PC-9 (cell line): ENCODE results near the gene OMG. TPM values are rescaled to one million over a fixed set of nuclear protein-coding genes. Genes with fewer than 3 reads are reported as not detected.

Source experiments
- BruUV-seq: library from RNA; stranded (reverse); fragments of 400-500 nt; replicated peaks from 2 replicates; lab custom pipeline; 2021; lab: Mats Ljungman, UMichigan
- CTCF ChIA-PET: fragments of 300-600 bp; sonication (Branson Sonifier 250); formaldehyde crosslinking; loops from one replicate; lab custom pipeline; 2022; ENCODE audit warnings: antibody characterized with exemption; lab: Charles Lee
- POLR2A ChIA-PET: fragments of 300-600 bp; sonication (Branson Sonifier 250); formaldehyde crosslinking; loops from one replicate; lab custom pipeline; 2022; ENCODE audit warnings: antibody characterized with exemption; ENCODE audit not compliant: unreplicated experiment; lab: Charles Lee
- DNase-seq, 2 experiments: peaks; one replicate each; pipeline versions ENCODE4 v3.0.0 to v3.0.0-alpha.2; 2015 to 2022; ENCODE audit warnings: mixed read lengths in 1 of 2
- H2AFZ ChIP-seq: fragments of 200-600 bp; sonication (generic); 2 replicates; pipeline ENCODE4 v1.8.1; 2017; ENCODE audit warnings: antibody characterized with exemption
- H3F3A ChIP-seq: fragments of 200-600 bp; sonication (generic); 2 replicates; pipeline ENCODE4 v1.8.1; 2017; ENCODE audit warnings: antibody characterized with exemption, mild to moderate bottlenecking, low read depth; ENCODE audit not compliant: insufficient read depth
- H3K27ac ChIP-seq: fragments of 200-600 bp; sonication (generic); 2 replicates; pipeline ENCODE4 v1.6.1; 2016; ENCODE audit warnings: mixed run types
- H3K27me3 ChIP-seq: fragments of 200-600 bp; sonication (generic); 2 replicates; pipeline ENCODE4 v1.6.1; 2016; ENCODE audit warnings: low read depth, mixed run types; ENCODE audit not compliant: insufficient read depth
- H3K36me3 ChIP-seq: fragments of 200-600 bp; sonication (generic); 2 replicates; pipeline ENCODE4 v1.6.1; 2016; ENCODE audit warnings: low read depth, mixed run types
- H3K4me1 ChIP-seq: fragments of 200-600 bp; sonication (generic); replicated peaks from 2 replicates; pipeline ENCODE4 v1.6.1; 2016; ENCODE audit warnings: mixed run types; ENCODE audit not compliant: insufficient read depth
- H3K4me2 ChIP-seq: fragments of 200-600 bp; sonication (generic); 2 replicates; pipeline ENCODE4 v1.6.1; 2017; ENCODE audit warnings: mixed run types
- H3K4me3 ChIP-seq: fragments of 200-600 bp; sonication (generic); 2 replicates; pipeline ENCODE4 v1.6.1; 2016; ENCODE audit warnings: mixed run types
- H3K79me2 ChIP-seq: fragments of 200-600 bp; sonication (generic); 2 replicates; pipeline ENCODE4 v1.6.1; 2017; ENCODE audit warnings: low read depth, mixed run types
- H3K9me2 ChIP-seq: fragments of 200-600 bp; sonication (generic); 2 replicates; pipeline ENCODE4 v1.8.1; 2017; ENCODE audit warnings: mild to moderate bottlenecking; ENCODE audit not compliant: insufficient read depth
- H3K9me3 ChIP-seq: fragments of 200-600 bp; sonication (generic); 2 replicates; pipeline ENCODE4 v1.8.1; 2016; ENCODE audit warnings: low read depth; ENCODE audit not compliant: insufficient read depth
- H4K20me1 ChIP-seq: fragments of 200-600 bp; sonication (generic); 2 replicates; pipeline ENCODE4 v1.8.1; 2017; ENCODE audit not compliant: insufficient read depth
- EZH2 ChIP-seq: fragments of 200-600 bp; sonication (generic); IDR thresholded peaks from 2 replicates; pipeline ENCODE4 v1.8.0; 2017; ENCODE audit warnings: antibody characterized with exemption, low read depth
- intact Hi-C: fragments of 100-400 bp; cut with micrococcal nuclease; formaldehyde crosslinking; loops from one replicate; pipeline ENCODE4 v1.10.0; 2022; ENCODE audit not compliant: unreplicated experiment
- total RNA-seq: library from RNA; stranded (reverse); gene quantifications from 2 replicates; pipeline ENCODE4 v1.2.3, GENCODE V29; 2021
- TF ChIP-seq, protein P1 (sequence below): fragments of 200-600 bp; sonication (generic); conservative IDR thresholded peaks from 2 replicates; pipeline ENCODE4 v1.6.1; 2017; ENCODE audit warnings: mixed run types, antibody characterized with exemption, mild to moderate bottlenecking, moderate library complexity

Gene OMG
- total RNA-seq, 1 experiment from 2014 or later: not detected

DNA sequence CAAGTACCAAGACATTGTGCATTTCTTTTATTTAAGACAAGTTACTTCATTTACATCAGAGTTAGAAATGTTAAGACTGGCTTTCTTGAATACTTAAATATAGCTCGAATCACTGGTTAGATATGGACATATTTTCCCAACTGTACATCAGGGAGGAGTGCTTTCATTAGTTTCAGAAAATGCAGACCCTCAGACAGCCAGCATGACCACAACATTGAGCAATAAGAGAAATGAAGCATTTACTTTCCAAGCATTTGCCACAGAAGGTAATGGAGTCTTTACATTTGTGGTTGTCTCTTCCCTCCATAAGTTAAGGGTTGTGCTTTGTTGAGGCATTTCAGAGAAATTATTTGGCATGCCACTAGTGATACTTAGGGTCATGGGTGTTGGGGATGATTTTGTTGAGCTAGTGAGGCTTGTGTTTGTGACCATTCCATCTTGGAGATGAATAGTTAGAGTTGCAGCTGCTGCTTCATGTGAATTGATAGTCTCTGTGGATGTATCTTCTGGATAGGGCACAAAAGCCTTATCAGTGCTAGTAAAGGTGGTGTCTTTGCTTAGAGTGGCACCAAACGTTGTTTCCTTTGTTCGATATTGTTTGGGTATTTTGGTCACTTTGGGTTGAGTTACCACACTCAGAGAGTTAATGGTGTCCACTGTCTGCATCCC, 2.1 kb downstream of the OMG start:
- no peak overlapping the region for H3K4me3 ChIP-seq
- no TSS peak for BruUV-seq
- no peaks in the 10 kb centered on the region for H3K9me3 ChIP-seq
- CTCF ChIA-PET: no interaction called here
- no peaks in the 10 kb centered on the region for H3F3A ChIP-seq
- POLR2A ChIA-PET: interaction anchor here (0.6 kb wide), 1 partner anchor 71 kb away, joined by 3 read pairs; no protein-coding TSS in a partner anchor
- H4K20me1 ChIP-seq: 0 out of 2 replicates have a peak, but pooled peaks cover 5% of the 10 kb centered on the region
- intact Hi-C loops: no loop called here
- no peaks in the 10 kb centered on the region for H3K9me2 ChIP-seq
- H3K79me2 ChIP-seq: no peaks in the 10 kb centered on the region
- no peak for DNase-seq
- H3K27me3 ChIP-seq: no peaks in the 10 kb centered on the region
- H3K4me1 ChIP-seq: no peaks in the 10 kb centered on the region
- H3K27ac ChIP-seq: no peak overlapping the region
- no peak overlapping the region for H3K4me2 ChIP-seq
- H2AFZ ChIP-seq: no peak overlapping the region
- TF ChIP-seq, protein P1, sequence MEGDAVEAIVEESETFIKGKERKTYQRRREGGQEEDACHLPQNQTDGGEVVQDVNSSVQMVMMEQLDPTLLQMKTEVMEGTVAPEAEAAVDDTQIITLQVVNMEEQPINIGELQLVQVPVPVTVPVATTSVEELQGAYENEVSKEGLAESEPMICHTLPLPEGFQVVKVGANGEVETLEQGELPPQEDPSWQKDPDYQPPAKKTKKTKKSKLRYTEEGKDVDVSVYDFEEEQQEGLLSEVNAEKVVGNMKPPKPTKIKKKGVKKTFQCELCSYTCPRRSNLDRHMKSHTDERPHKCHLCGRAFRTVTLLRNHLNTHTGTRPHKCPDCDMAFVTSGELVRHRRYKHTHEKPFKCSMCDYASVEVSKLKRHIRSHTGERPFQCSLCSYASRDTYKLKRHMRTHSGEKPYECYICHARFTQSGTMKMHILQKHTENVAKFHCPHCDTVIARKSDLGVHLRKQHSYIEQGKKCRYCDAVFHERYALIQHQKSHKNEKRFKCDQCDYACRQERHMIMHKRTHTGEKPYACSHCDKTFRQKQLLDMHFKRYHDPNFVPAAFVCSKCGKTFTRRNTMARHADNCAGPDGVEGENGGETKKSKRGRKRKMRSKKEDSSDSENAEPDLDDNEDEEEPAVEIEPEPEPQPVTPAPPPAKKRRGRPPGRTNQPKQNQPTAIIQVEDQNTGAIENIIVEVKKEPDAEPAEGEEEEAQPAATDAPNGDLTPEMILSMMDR: no peak
- no peak for TF ChIP-seq EZH2
- H3K36me3 ChIP-seq: no peaks in the 10 kb centered on the region

DNA sequence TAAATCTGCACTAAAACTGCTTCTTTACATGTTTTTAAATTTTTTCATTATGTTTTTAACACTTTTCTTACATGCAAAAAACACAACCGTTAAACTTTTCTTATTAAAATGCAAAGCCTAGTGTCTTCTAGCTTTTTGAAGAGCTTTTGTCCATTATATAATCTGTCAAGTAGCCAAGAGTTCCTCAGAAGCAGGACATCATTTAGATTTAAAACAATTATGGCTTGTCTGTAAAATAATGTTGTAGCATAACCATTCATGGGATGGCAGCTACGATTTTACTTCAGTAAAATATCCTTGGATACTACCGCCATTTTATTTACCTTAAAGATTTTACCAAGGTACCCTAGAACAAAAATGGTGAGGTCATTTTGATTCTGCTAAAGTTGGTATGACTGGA, 2.8 kb downstream of the OMG start:
- DNase-seq: no peak
- H3K4me1 ChIP-seq: no peaks in the 10 kb centered on the region
- no peak for TF ChIP-seq EZH2
- TF ChIP-seq, protein P1: no peak
- H3K9me2 ChIP-seq: no peaks in the 10 kb centered on the region
- no peaks in the 10 kb centered on the region for H3K79me2 ChIP-seq
- H3K4me2 ChIP-seq: no peak overlapping the region
- H4K20me1 ChIP-seq: 0 out of 2 replicates have a peak, but pooled peaks cover 5% of the 10 kb centered on the region
- no peaks in the 10 kb centered on the region for H3K9me3 ChIP-seq
- BruUV-seq: no TSS peak
- no peaks in the 10 kb centered on the region for H3K27me3 ChIP-seq
- no peak overlapping the region for H3K27ac ChIP-seq
- H3F3A ChIP-seq: no peaks in the 10 kb centered on the region
- no peak overlapping the region for H3K4me3 ChIP-seq
- ChIA-PET POLR2A (no interaction called here), CTCF (no interaction called here)
- intact Hi-C loops: no loop called here
- no peak overlapping the region for H2AFZ ChIP-seq
- no peaks in the 10 kb centered on the region for H3K36me3 ChIP-seq

DNA sequence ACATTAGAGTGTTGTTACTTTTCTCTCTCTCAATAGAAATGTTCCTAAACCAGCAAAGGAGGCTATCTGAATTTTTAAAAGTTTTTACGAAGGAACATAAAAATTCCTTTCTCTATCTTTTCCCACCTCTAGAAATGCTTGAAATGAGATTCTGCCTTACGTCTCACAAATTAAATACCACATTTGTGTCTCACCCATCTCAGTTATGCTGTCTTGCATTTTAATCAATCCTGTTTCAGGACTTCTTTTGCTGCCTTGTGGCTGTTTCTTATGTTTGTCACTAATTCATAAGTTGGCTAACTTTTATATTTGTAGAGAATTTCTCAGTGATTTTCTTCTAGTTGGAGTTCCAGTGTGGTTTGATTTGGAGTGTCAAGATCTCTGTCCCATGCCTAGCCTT, 3.5 kb downstream of the OMG start:
- Histone ChIP-seq H3K4me3 (no peak overlapping the region), H3K4me1 (no peaks in the 10 kb centered on the region), H3K36me3 (no peaks in the 10 kb centered on the region), H3K27me3 (no peaks in the 10 kb centered on the region), H3K79me2 (no peaks in the 10 kb centered on the region), H2AFZ (no peak overlapping the region), H4K20me1 (0 out of 2 replicates have a peak, but pooled peaks cover 5% of the 10 kb centered on the region), H3K4me2 (no peak overlapping the region), H3K9me2 (no peaks in the 10 kb centered on the region), H3K27ac (no peak overlapping the region), H3K9me3 (no peaks in the 10 kb centered on the region), H3F3A (no peaks in the 10 kb centered on the region)
- no peak for TF ChIP-seq EZH2
- TF ChIP-seq, protein P1: no peak
- BruUV-seq: no TSS peak
- CTCF ChIA-PET: no interaction called here
- no peak for DNase-seq
- POLR2A ChIA-PET: no interaction called here
- intact Hi-C loops: no loop called here
